ENCODE results near the gene BRI3.

Gene BRI3

DNA sequence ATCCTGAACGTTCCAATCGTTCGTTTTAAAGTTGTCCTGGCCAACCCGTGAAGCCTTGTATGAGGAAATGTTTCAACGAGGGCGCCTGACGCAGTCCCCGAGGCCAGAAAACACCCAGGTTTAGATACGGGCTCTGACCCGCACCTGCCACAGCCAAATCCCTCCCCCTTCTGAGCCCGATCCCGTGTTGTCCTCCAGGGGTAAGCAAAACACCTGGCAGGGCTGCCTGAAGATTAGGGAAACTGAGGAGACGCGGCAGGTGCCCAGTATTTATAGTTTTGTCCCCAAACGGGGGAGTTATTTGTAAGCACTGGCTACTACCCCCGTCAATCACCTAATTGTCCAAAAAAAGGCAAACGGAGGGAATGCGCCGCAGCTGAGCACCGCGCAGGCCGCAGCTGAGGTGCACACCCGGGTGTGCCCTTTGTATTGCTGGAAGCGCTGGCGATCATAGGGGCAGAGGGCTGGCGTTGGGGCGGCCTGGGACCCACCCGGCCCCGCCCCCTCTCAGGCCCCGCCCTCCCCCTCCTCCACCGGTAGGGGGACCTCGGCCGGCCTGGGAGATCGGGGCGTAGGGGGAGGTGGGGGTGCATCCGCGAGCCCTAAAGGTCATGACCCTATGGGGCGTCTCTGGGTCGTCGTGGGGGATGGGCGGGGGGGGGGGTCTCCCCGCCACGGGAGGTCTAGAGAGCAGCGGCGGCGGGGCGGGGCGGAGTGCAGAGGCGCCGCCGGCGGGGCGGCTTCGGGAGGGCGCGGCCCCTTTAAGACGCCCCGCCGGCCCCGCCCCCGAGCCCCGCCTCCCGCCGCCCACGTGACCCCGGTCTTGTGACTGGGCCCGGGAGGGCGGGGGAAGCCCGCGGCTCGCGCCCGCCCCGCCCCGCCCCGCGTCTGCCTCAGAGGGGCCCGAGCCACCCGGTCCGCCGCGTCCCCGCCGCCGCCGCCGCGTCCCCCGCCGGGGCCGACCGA lies at the start of gene BRI3:
BRI3 (plus strand) TSS at position 896 of the 966 bp plus-strand sequence. CDS start 110 bp downstream, outside the sequence.
- Mint-ChIP-seq H3K36me3 (ENCODE audit: low read depth) (peaks cover 8% of the 10 kb centered on the region), H3K27ac (no peak within 1 kb of the TSS), H3K4me1 (ENCODE audit: low read depth) (peaks cover 32% of the 10 kb centered on the region), H3K27me3 (no peaks in the 10 kb centered on the region), H3K9me3 (no peaks in the 10 kb centered on the region), H3K4me3 (peak within 1 kb of the TSS; percentile 81)

GRCh38 chr7:98232263-98232585 lies 49.3 kb upstream of the BRI3 start:
- H3K27me3 Mint-ChIP-seq, result no peaks in the 10 kb centered on the region
- no peak overlapping the region for H3K4me3 Mint-ChIP-seq
- H3K9me3 Mint-ChIP-seq, result no peaks in the 10 kb centered on the region
- H3K27ac Mint-ChIP-seq, result no peak overlapping the region
- peaks cover 10% of the 10 kb centered on the region for H3K36me3 Mint-ChIP-seq (ENCODE audit: low read depth)
- no peaks in the 10 kb centered on the region for H3K4me1 Mint-ChIP-seq (ENCODE audit: low read depth)

- peaks cover 7% of the 10 kb centered on the region for H3K36me3 Mint-ChIP-seq (ENCODE audit: low read depth)
- H3K4me1 Mint-ChIP-seq (ENCODE audit: low read depth), result no peaks in the 10 kb centered on the region
- no peaks in the 10 kb centered on the region for H3K27me3 Mint-ChIP-seq
- H3K27ac Mint-ChIP-seq, result no peak overlapping the region
- no peaks in the 10 kb centered on the region for H3K9me3 Mint-ChIP-seq
- H3K4me3 Mint-ChIP-seq, result no peak overlapping the region
These were observed 48.7 kb upstream of the BRI3 start for GRCh38 chr7:98232799-98233198.

- Mint-ChIP-seq H3K27me3 (no peaks in the 10 kb centered on the region), H3K4me3 (no peak overlapping the region), H3K27ac (no peak overlapping the region), H3K36me3 (ENCODE audit: low read depth) (peaks cover 7% of the 10 kb centered on the region), H3K4me1 (ENCODE audit: low read depth) (no peaks in the 10 kb centered on the region), H3K9me3 (no peaks in the 10 kb centered on the region)
These were observed 48.0 kb upstream of the BRI3 start for GRCh38 chr7:98233219-98234070.

GRCh38 chr7:98234429-98235147 lies 46.9 kb upstream of the BRI3 start:
- H3K27ac Mint-ChIP-seq, result no peak overlapping the region
- H3K27me3 Mint-ChIP-seq, result no peaks in the 10 kb centered on the region
- no peak overlapping the region for H3K4me3 Mint-ChIP-seq
- H3K36me3 Mint-ChIP-seq (ENCODE audit: low read depth), result peaks cover 12% of the 10 kb centered on the region
- no peaks in the 10 kb centered on the region for H3K4me1 Mint-ChIP-seq (ENCODE audit: low read depth)
- H3K9me3 Mint-ChIP-seq, result no peaks in the 10 kb centered on the region

DNA sequence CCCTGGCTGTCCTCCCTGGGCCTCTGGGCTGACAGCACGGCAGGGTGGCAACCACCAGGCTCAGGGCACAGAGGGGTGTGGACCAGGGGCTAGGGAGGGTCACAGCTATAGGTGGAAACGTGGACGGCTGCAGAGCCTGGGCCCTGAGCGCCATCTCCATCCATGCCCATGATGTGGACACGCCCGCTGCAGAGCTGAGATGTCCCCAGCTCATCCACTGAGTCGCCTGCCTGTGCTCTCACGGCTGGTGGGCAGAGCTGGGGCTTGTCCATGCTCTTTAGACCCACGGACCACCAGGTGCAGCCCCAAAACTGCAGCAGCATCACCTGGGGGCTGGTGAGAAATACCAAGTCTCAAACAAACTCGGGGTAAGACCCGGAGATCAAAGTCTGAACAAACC lies 45.6 kb upstream of the BRI3 start:
- no peak overlapping the region for H3K4me3 Mint-ChIP-seq
- H3K36me3 Mint-ChIP-seq (ENCODE audit: low read depth), result peaks cover 13% of the 10 kb centered on the region
- H3K9me3 Mint-ChIP-seq, result no peaks in the 10 kb centered on the region
- H3K4me1 Mint-ChIP-seq (ENCODE audit: low read depth), result no peaks in the 10 kb centered on the region
- no peak overlapping the region for H3K27ac Mint-ChIP-seq
- H3K27me3 Mint-ChIP-seq, result no peaks in the 10 kb centered on the region

DNA sequence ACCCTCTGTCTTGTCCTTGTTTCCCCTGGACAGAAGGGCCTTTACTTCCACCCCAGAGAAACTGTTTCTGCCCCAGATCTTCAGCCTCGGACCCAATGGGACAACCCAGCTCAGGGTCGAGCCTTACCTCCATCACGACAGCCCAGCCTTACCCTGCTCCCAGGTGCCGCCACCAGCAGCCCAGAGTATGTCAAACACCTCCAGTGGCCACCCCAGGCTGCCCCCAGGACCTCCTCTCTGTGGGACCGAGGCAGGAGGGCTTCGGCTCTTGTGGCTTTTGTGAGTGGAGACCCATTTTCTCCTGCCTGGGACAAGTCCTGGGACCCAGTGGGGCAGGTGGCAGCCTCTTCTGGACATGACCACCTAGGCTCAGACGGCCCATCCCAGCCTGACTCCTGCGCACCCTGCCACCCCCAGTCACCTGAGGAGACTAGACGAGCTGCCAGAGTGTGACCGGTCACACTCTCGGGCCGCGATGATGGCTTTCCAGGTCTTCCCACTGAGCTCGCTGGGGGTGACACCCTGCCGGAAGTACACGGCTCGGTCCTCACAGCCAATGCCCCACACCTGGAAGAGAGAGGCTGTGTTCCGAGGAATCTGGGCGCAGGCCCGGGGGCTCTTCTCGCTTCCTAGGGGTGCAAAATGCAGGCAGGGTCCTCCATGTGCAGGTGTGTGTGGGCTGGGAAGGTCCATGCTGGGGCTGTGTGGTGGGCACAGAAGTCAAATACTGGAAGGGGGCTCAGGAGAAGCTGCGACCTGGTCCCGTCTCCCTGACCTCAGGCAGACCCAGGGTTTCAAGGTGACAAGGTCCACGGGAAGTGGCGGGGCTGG lies 44.9 kb upstream of the BRI3 start:
- Mint-ChIP-seq H3K27me3 (no peaks in the 10 kb centered on the region), H3K4me1 (ENCODE audit: low read depth) (no peaks in the 10 kb centered on the region), H3K9me3 (no peaks in the 10 kb centered on the region), H3K36me3 (ENCODE audit: low read depth) (peaks cover 18% of the 10 kb centered on the region), H3K4me3 (no peak overlapping the region), H3K27ac (no peak overlapping the region)

DNA sequence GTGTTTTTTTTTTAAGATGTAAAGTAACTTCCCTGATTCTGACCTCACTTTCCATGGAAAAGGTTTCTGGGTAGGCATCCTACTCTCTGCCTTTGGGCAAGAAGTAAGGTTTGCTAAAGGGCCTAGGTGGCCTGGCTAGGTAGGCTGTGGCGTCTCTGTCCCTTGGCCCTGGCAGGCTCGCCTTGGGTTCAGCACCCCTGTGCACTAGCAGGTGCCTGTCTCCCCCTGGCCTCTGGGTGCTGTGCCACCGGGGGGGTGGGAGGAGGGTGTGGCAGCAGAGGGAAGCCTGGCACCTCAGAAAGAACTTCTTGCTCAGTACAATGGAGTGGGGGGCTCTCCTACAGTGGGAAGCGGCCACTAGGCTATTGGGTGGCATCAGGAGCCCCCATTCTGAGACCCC lies 43.4 kb upstream of the BRI3 start:
- Mint-ChIP-seq H3K27ac (no peak overlapping the region), H3K9me3 (no peaks in the 10 kb centered on the region), H3K27me3 (no peaks in the 10 kb centered on the region), H3K4me1 (ENCODE audit: low read depth) (no peaks in the 10 kb centered on the region), H3K4me3 (no peak overlapping the region), H3K36me3 (ENCODE audit: low read depth) (peaks cover 18% of the 10 kb centered on the region)

GRCh38 chr7:98238976-98239375 lies 42.5 kb upstream of the BRI3 start:
- Mint-ChIP-seq H3K27ac (no peak overlapping the region), H3K27me3 (no peaks in the 10 kb centered on the region), H3K4me3 (no peak overlapping the region), H3K36me3 (ENCODE audit: low read depth) (peaks cover 18% of the 10 kb centered on the region), H3K4me1 (ENCODE audit: low read depth) (no peaks in the 10 kb centered on the region), H3K9me3 (no peaks in the 10 kb centered on the region)

DNA sequence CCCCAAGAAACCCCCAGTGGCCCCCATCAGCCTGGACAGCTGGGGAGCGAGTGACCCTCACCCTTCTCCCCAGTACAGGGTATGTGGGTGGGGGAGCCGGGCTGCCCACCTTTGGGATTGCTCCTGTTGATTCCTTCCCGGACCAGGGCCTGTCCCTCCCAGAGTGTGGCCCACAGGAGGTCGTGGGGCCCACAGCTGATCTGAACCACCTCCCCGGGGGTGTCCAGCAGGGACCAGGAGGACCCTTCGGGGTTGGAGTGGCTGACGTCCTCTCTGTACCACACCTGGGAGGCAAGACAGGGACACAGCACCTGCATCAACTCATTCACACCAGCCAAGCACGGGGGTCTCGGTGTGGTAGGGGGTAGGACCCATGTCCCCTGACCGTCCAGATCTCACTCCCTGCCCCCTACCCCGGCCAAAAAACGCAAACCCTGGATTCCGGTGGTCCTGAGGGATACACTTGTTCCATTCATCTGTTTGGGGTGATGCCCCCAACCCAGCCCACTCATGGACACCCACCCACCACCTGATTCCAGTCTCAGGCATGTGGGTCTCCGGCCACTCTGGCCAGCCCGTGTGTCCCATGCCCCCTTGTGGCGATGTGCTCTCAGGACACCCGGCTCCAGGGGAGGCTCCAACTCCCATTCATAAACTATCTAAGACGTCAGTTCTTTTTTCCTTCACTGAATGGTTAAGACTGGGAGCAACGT lies 40.4 kb upstream of the BRI3 start:
- no peaks in the 10 kb centered on the region for H3K27me3 Mint-ChIP-seq
- peaks cover 19% of the 10 kb centered on the region for H3K36me3 Mint-ChIP-seq (ENCODE audit: low read depth)
- no peak overlapping the region for H3K4me3 Mint-ChIP-seq
- no peaks in the 10 kb centered on the region for H3K4me1 Mint-ChIP-seq (ENCODE audit: low read depth)
- H3K9me3 Mint-ChIP-seq, result no peaks in the 10 kb centered on the region
- no peak overlapping the region for H3K27ac Mint-ChIP-seq

- no peaks in the 10 kb centered on the region for H3K4me1 Mint-ChIP-seq (ENCODE audit: low read depth)
- H3K36me3 Mint-ChIP-seq (ENCODE audit: low read depth), result peaks cover 19% of the 10 kb centered on the region
- no peaks in the 10 kb centered on the region for H3K9me3 Mint-ChIP-seq
- H3K27ac Mint-ChIP-seq, result no peak overlapping the region
- no peak overlapping the region for H3K4me3 Mint-ChIP-seq
- no peaks in the 10 kb centered on the region for H3K27me3 Mint-ChIP-seq
These were observed 39.7 kb upstream of the BRI3 start for GRCh38 chr7:98241674-98242241.

- H3K36me3 Mint-ChIP-seq (ENCODE audit: low read depth), result peaks cover 19% of the 10 kb centered on the region
- H3K9me3 Mint-ChIP-seq, result no peaks in the 10 kb centered on the region
- no peaks in the 10 kb centered on the region for H3K27me3 Mint-ChIP-seq
- H3K4me1 Mint-ChIP-seq (ENCODE audit: low read depth), result no peaks in the 10 kb centered on the region
- no peak overlapping the region for H3K27ac Mint-ChIP-seq
- H3K4me3 Mint-ChIP-seq, result no peak overlapping the region
These were observed 39.1 kb upstream of the BRI3 start for GRCh38 chr7:98242342-98242741.

GRCh38 chr7:98242934-98243333 lies 38.6 kb upstream of the BRI3 start:
- H3K27ac Mint-ChIP-seq, result no peak overlapping the region
- H3K4me3 Mint-ChIP-seq, result no peak overlapping the region
- no peaks in the 10 kb centered on the region for H3K9me3 Mint-ChIP-seq
- H3K36me3 Mint-ChIP-seq (ENCODE audit: low read depth), result peaks cover 19% of the 10 kb centered on the region
- peaks cover 2% of the 10 kb centered on the region for H3K4me1 Mint-ChIP-seq (ENCODE audit: low read depth)
- no peaks in the 10 kb centered on the region for H3K27me3 Mint-ChIP-seq

Measured in stimulated activated naive CD8-positive, alpha-beta T cell treated with anti-CD3 and anti-CD28 coated beads, Interleukin-15, Interleukin-2, amounts not matched to agents 100 ng/mL and 50 ng/mL, for 24 hours (primary cell).